HCT116 (cell line): ENCODE results near the gene RAI1. TPM values are rescaled to one million over a fixed set of nuclear protein-coding genes. Genes with fewer than 3 reads are reported as not detected.

Experiments
- ATAC-seq: fragments of 200-7000 bp; cut with Tn5 transposase; 2 replicates; pipeline ENCODE4 v1.9.1; 2020; ENCODE audit warnings: mild to moderate bottlenecking, moderate library complexity
- BruUV-seq: library from RNA; stranded (reverse); fragments of 400-500 nt; replicated peaks from 2 replicates; lab custom pipeline; 2021; lab: Mats Ljungman, UMichigan
- CTCF ChIA-PET: fragments of 300-600 bp; sonication (Branson Sonifier 250); formaldehyde crosslinking; loops from one replicate; lab custom pipeline; 2021; ENCODE audit warnings: antibody characterized with exemption; lab: Charles Lee
- POLR2A ChIA-PET: fragments of 300-600, 350-600 bp; sonication (Branson Sonifier 250); formaldehyde crosslinking; loops from one replicate; lab custom pipeline; 2021; ENCODE audit warnings: antibody characterized with exemption; lab: Charles Lee
- RAD21 ChIA-PET, 2 experiments: fragments of 300-600 bp; sonication (Branson Sonifier 250); formaldehyde crosslinking; loops; one replicate each; lab custom pipeline; 2023; ENCODE audit warnings: low total read pairs in 2 of 2; ENCODE audit not compliant: uncharacterized antibody in 2 of 2, unreplicated experiment in 2 of 2, low non-redundant PET in 1 of 2; lab: Charles Lee
- DNase-seq: peaks from one replicate; pipeline ENCODE4 v3.0.0-alpha.2; 2010; ENCODE audit warnings: low read depth, low spot score
- H2AFZ ChIP-seq: fragments of 200-600 bp; shearing (Covaris generic), sonication (generic); 2 replicates; pipeline ENCODE4 v1.6.1; 2017; ENCODE audit warnings: low read depth, mixed run types, mixed read lengths, antibody characterized with exemption, low read length; ENCODE audit not compliant: poor library complexity, severe bottlenecking
- H3K27ac ChIP-seq: 2 replicates; pipeline ENCODE4 v1.5.1; 2012; ENCODE audit warnings: low read depth, low read length
- H3K27me3 ChIP-seq: fragments of 200-600 bp; sonication (generic); 2 replicates; pipeline ENCODE4 v1.6.1; 2016; ENCODE audit warnings: mixed run types, low read length, mixed read lengths; ENCODE audit not compliant: insufficient read depth
- H3K36me3 ChIP-seq, 2 experiments: fragments of 200-500 bp in 1 of 2; fragments of 200-600 bp in 1 of 2; sonication (Bioruptor generic) in 1 of 2; sonication (generic) in 1 of 2; 2 replicates each; pipeline versions ENCODE4 v1.5.1 to v1.6.1; 2014 to 2016; ENCODE audit warnings: low read length in 2 of 2, inconsistent platforms in 1 of 2, mixed read lengths in 1 of 2, mixed run types in 1 of 2; ENCODE audit not compliant: insufficient read depth in 2 of 2, control insufficient read depth in 1 of 2
- H3K4me1 ChIP-seq, 2 experiments: fragments of 200-600 bp in 1 of 2; sonication (generic) in 1 of 2; 2 replicates each; pipeline versions ENCODE4 v1.5.1 to v1.6.1; 2012 to 2017; ENCODE audit warnings: low read length in 2 of 2, inconsistent platforms in 1 of 2, mild to moderate bottlenecking in 1 of 2, mixed read lengths in 1 of 2, mixed run types in 1 of 2, moderate library complexity in 1 of 2; ENCODE audit not compliant: insufficient read depth in 2 of 2, control insufficient read depth in 1 of 2
- H3K4me2 ChIP-seq: fragments of 200-600 bp; sonication (generic); 2 replicates; pipeline ENCODE4 v1.6.1; 2017; ENCODE audit warnings: mixed run types, low read length, mixed read lengths
- H3K4me3 ChIP-seq, 2 experiments: fragments of 200-600 bp in 1 of 2; sonication (generic) in 1 of 2; replicated peaks in 1 of 2; 2 replicates each; pipeline ENCODE4 v1.5.1; 2011 to 2016; ENCODE audit warnings: low read length in 2 of 2, control low read depth in 1 of 2, low read depth in 1 of 2, mild to moderate bottlenecking in 1 of 2, mixed read lengths in 1 of 2, mixed run types in 1 of 2
- H3K79me2 ChIP-seq: fragments of 200-600 bp; sonication (generic); 2 replicates; pipeline ENCODE4 v1.6.1; 2017; ENCODE audit warnings: mild to moderate bottlenecking, mixed run types, low read length, moderate library complexity, mixed read lengths; ENCODE audit not compliant: insufficient read depth
- H3K9ac ChIP-seq: fragments of 200-600 bp; sonication (generic); 2 replicates; pipeline ENCODE4 v1.6.1; 2016; ENCODE audit warnings: low read length, mixed read lengths
- H3K9me2 ChIP-seq: fragments of 200-600 bp; sonication (generic), shearing (Covaris generic); 2 replicates; pipeline ENCODE4 v1.6.1; 2017; ENCODE audit warnings: mixed run types, mild to moderate bottlenecking, moderate library complexity; ENCODE audit not compliant: insufficient read depth
- H3K9me3 ChIP-seq, 2 experiments: fragments of 200-500 bp in 1 of 2; fragments of 200-600 bp in 1 of 2; sonication (Bioruptor generic) in 1 of 2; sonication (generic) in 1 of 2; 2 replicates each; pipeline ENCODE4 v1.6.1; 2014 to 2017; ENCODE audit warnings: low read length in 2 of 2, mixed read lengths in 2 of 2, inconsistent platforms in 1 of 2, low read depth in 1 of 2, mild to moderate bottlenecking in 1 of 2, mixed run types in 1 of 2, moderate library complexity in 1 of 2; ENCODE audit not compliant: control insufficient read depth in 1 of 2, insufficient read depth in 1 of 2
- H4K20me1 ChIP-seq: fragments of 200-600 bp; sonication (generic), shearing (Covaris generic); 2 replicates; pipeline ENCODE4 v1.6.1; 2017; ENCODE audit warnings: mixed run types, mild to moderate bottlenecking, moderate library complexity; ENCODE audit not compliant: insufficient read depth
- ATF3 ChIP-seq: IDR thresholded peaks from 2 replicates; pipeline ENCODE4 v1.6.1; 2012
- CBX3 ChIP-seq: IDR thresholded peaks from 2 replicates; pipeline ENCODE4 v1.6.1; 2012; ENCODE audit warnings: low read depth
- CTCF ChIP-seq, 3 experiments: fragments of 200-600 bp in 1 of 3; sonication (generic) in 1 of 3; IDR thresholded peaks in 2 of 3; conservative IDR thresholded peaks in 1 of 3; 2 replicates each; pipeline ENCODE4 v1.5.1; 2012 to 2017; ENCODE audit warnings: low read depth in 2 of 3, low read length in 2 of 3, antibody characterized with exemption in 1 of 3, borderline replicate concordance in 1 of 3, control low read depth in 1 of 3, mild to moderate bottlenecking in 1 of 3, mixed read lengths in 1 of 3, mixed run types in 1 of 3, moderate library complexity in 1 of 3; ENCODE audit not compliant: insufficient read depth in 1 of 3
- EZH2 ChIP-seq: fragments of 200-600 bp; sonication (generic); IDR thresholded peaks from 2 replicates; pipeline ENCODE4 v1.6.1; 2017; ENCODE audit warnings: antibody characterized with exemption, mixed run types
- FOSL1 ChIP-seq: IDR thresholded peaks from 2 replicates; pipeline ENCODE4 v1.6.1; 2012; ENCODE audit warnings: low read depth
- RAD21 ChIP-seq: IDR thresholded peaks from 2 replicates; pipeline ENCODE4 v1.6.1; 2012; ENCODE audit warnings: low read depth, mild to moderate bottlenecking
- SIN3A ChIP-seq: IDR thresholded peaks from 2 replicates; pipeline ENCODE4 v1.6.1; 2012; ENCODE audit warnings: low read depth
- SP1 ChIP-seq: IDR thresholded peaks from 2 replicates; pipeline ENCODE4 v1.6.1; 2012; ENCODE audit warnings: low read depth
- SRF ChIP-seq: IDR thresholded peaks from 2 replicates; pipeline ENCODE4 v1.6.1; 2012; ENCODE audit warnings: low read depth
- TCF7L2 ChIP-seq: IDR thresholded peaks from 2 replicates; pipeline ENCODE4 v1.7.0; 2011; ENCODE audit warnings: borderline replicate concordance, inconsistent platforms; ENCODE audit not compliant: insufficient read depth, insufficient read length; ENCODE audit errors: extremely low read depth
- YY1 ChIP-seq: IDR thresholded peaks from 2 replicates; pipeline ENCODE4 v1.6.1; 2011; ENCODE audit warnings: low read length, low read depth, moderate library complexity, mild to moderate bottlenecking; ENCODE audit not compliant: insufficient replicate concordance; ENCODE audit errors: extremely low read depth
- ZFX ChIP-seq: fragments of 450-650 bp; IDR thresholded peaks from 2 replicates; pipeline ENCODE4 v1.6.1; 2017
- ZNF274 ChIP-seq: fragments of 200-500 bp; sonication (Bioruptor generic); IDR thresholded peaks from 2 replicates; pipeline ENCODE4 v1.6.1; 2014; ENCODE audit warnings: mild to moderate bottlenecking, low read depth, low read length, inconsistent platforms
- intact Hi-C: fragments of 100-400 bp; cut with micrococcal nuclease; formaldehyde crosslinking; loops from 2 replicates; pipeline ENCODE4 v1.10.0; 2022
- total RNA-seq: library from RNA; stranded (reverse); gene quantifications from one replicate; pipeline ENCODE4 v1.2.1, GENCODE V29; 2021; ENCODE audit not compliant: unreplicated experiment

Gene RAI1
- total RNA-seq, 1 experiment from 2014 or later: 38.5 TPM

GRCh38 chr17:17679243-17679642 lies 2.0 kb upstream of the RAI1 start:
- BruUV-seq: no TSS peak
- POLR2A ChIA-PET: interaction anchor here (1.2 kb wide), 1 partner anchor 14 kb away, joined by 4 read pairs; no protein-coding TSS in a partner anchor

More at GRCh38 chr17:17679243-17679642, 2.0 kb upstream of the RAI1 start:
- ChIA-PET CTCF (no interaction called here), RAD21 (no interaction called here)
- no peak for ATAC-seq
- H3K9ac ChIP-seq: no peak overlapping the region
- H3K27ac ChIP-seq: no peak overlapping the region
- H3K27me3 ChIP-seq: no peaks in the 10 kb centered on the region
- intact Hi-C loops: no loop called here
- H3K9me2 ChIP-seq: no peaks in the 10 kb centered on the region
- peaks cover 34 to 51% of the 10 kb centered on the region in 2 experiments for H3K4me1 ChIP-seq
- H3K79me2 ChIP-seq: peaks cover 27% of the 10 kb centered on the region
- no peaks in the 10 kb centered on the region for H3K9me3 ChIP-seq
- DNase-seq: no peak
- H3K4me2 ChIP-seq: no peak overlapping the region
- no peak overlapping the region for H3K4me3 ChIP-seq
- H2AFZ ChIP-seq: no peak overlapping the region
- no peak for TF ChIP-seq ATF3
- no peak for TF ChIP-seq CBX3
- no peak for TF ChIP-seq EZH2
- TF ChIP-seq YY1: no peak
- no peak for TF ChIP-seq ZFX
- no peak for TF ChIP-seq CTCF (IDR thresholded peaks at IDR 0.05 in 2 of 3, conservative IDR thresholded peaks at IDR 0.05 in 1 of 3; ENCODE audit: borderline replicate concordance in 1 of 3, insufficient read depth in 1 of 3, low read depth in 2 of 3, low read length in 2 of 3)
- TF ChIP-seq SRF: no peak
- no peak for TF ChIP-seq SP1
- no peak for TF ChIP-seq SIN3A
- TF ChIP-seq TCF7L2: no peak
- no peak for TF ChIP-seq ZNF274
- no peak for TF ChIP-seq RAD21
- no peak for TF ChIP-seq FOSL1
- H4K20me1 ChIP-seq: no peaks in the 10 kb centered on the region
- no peaks in the 10 kb centered on the region for H3K36me3 ChIP-seq
